Measurements from ENCODE around the gene TNFAIP8. TPM values are rescaled to one million over a fixed set of nuclear protein-coding genes. Genes with fewer than 3 reads are reported as not detected.
A peak's percentile ranks its signal among the peaks of the same experiment; 100 is the strongest.

The TNFAIP8 gene
- total RNA-seq, 2 experiments from 2014 or later, result 106 to 114 TPM

GRCh38 chr5:119371146-119371545 is 15.3 kb downstream of the TNFAIP8 start:
- Mint-ChIP-seq H3K36me3 (ENCODE audit: low read depth) (peaks cover 63% of the 10 kb centered on the region), H3K4me3 (no peak overlapping the region), H3K4me1 (ENCODE audit: low read depth) (peaks cover 74% of the 10 kb centered on the region), H3K9me3 (no peaks in the 10 kb centered on the region), H3K27ac (peak overlapping the region; percentile 83), H3K27me3 (no peaks in the 10 kb centered on the region)
- intact Hi-C loops (cut with DNase I, micrococcal nuclease), result loop anchor here in 1 of 2 experiments (1.0 kb wide), 1 partner anchor 26 kb away; no protein-coding TSS in a partner anchor
- POLR2A ChIA-PET, result interaction anchor here (1.4 to 1.5 kb wide), 2 partner anchors 8 to 31 kb away, joined by 3 to 5 read pairs; no protein-coding TSS in a partner anchor
- Histone ChIP-seq H3K9me3 (ENCODE audit: control insufficient read depth in 1 of 2, insufficient read depth in 1 of 2, low read length in 2 of 2) (peaks cover 0 to 6% of the 10 kb centered on the region in 2 experiments), H3K27ac (ENCODE audit: low read depth in 1 of 2, low read length in 2 of 2) (no peak overlapping the region), H3K4me1 (ENCODE audit: insufficient read depth, low read length) (peaks cover 32% of the 10 kb centered on the region), H3K27me3 (ENCODE audit: control insufficient read depth in 1 of 2, insufficient read depth in 2 of 2, low read length in 2 of 2) (no peaks in the 10 kb centered on the region), H3K4me3 (ENCODE audit: low read length) (no peak overlapping the region), H3K36me3 (ENCODE audit: insufficient read depth, low read length) (peaks cover 32% of the 10 kb centered on the region)
- DNase-seq, result no peak
- ATAC-seq (ENCODE audit: poor library complexity), result no peak
- CTCF ChIA-PET, result interaction anchor here (1.3 to 1.8 kb wide), 3 partner anchors 14 to 56 kb away, joined by 3 to 6 read pairs (median 6); no protein-coding TSS in a partner anchor
- TF ChIP-seq CTCF (IDR thresholded peaks at IDR 0.05), result no peak

GRCh38 chr5:119373449-119373858 is 17.6 kb downstream of the TNFAIP8 start:
- intact Hi-C loops (cut with DNase I, micrococcal nuclease), result no loop called here
- TF ChIP-seq CTCF (IDR thresholded peaks at IDR 0.05), result no peak

GRCh38 chr5:119374901-119375300 is 19.1 kb downstream of the TNFAIP8 start:
- TF ChIP-seq CTCF (IDR thresholded peaks at IDR 0.05), result no peak
- Histone ChIP-seq H3K27me3 (ENCODE audit: control insufficient read depth in 1 of 2, insufficient read depth in 2 of 2, low read length in 2 of 2) (no peaks in the 10 kb centered on the region), H3K4me1 (ENCODE audit: insufficient read depth, low read length) (peaks cover 31% of the 10 kb centered on the region), H3K27ac (ENCODE audit: low read depth in 1 of 2, low read length in 2 of 2) (no peak overlapping the region), H3K4me3 (ENCODE audit: low read length) (no peak overlapping the region), H3K9me3 (ENCODE audit: control insufficient read depth in 1 of 2, insufficient read depth in 1 of 2, low read length in 2 of 2) (peaks cover 0 to 6% of the 10 kb centered on the region in 2 experiments), H3K36me3 (ENCODE audit: insufficient read depth, low read length) (peaks cover 24% of the 10 kb centered on the region)
- Mint-ChIP-seq H3K27me3 (no peaks in the 10 kb centered on the region), H3K4me1 (ENCODE audit: low read depth) (peaks cover 73% of the 10 kb centered on the region), H3K4me3 (no peak overlapping the region), H3K27ac (peak overlapping the region; percentile 75), H3K36me3 (ENCODE audit: low read depth) (peaks cover 63% of the 10 kb centered on the region), H3K9me3 (no peaks in the 10 kb centered on the region)
- intact Hi-C loops (cut with DNase I, micrococcal nuclease), result no loop called here
- POLR2A ChIA-PET, result interaction anchor here (1.1 to 2.2 kb wide), 3 partner anchors 8 to 34 kb away, joined by 3 to 5 read pairs (median 4); no protein-coding TSS in a partner anchor
- DNase-seq, result no peak
- ATAC-seq (ENCODE audit: poor library complexity), result no peak
- CTCF ChIA-PET, result interaction anchor here (0.7 to 1.4 kb wide), 4 partner anchors 10 to 107 kb away, joined by 3 read pairs; no protein-coding TSS in a partner anchor

More at GRCh38 chr5:119373449-119373858, 17.6 kb downstream of the TNFAIP8 start:
- Mint-ChIP-seq H3K9me3 (no peaks in the 10 kb centered on the region), H3K4me3 (no peak overlapping the region), H3K4me1 (ENCODE audit: low read depth) (peaks cover 73% of the 10 kb centered on the region), H3K27me3 (no peaks in the 10 kb centered on the region), H3K36me3 (ENCODE audit: low read depth) (peaks cover 64% of the 10 kb centered on the region), H3K27ac (peak overlapping the region; percentile 64)
- no peak overlapping the region for H3K4me3 ChIP-seq (ENCODE audit: low read length)
- DNase-seq (no peak), ATAC-seq (ENCODE audit: poor library complexity) (no peak)
- CTCF ChIA-PET, result interaction anchor here (0.8 to 2.5 kb wide), 3 partner anchors 19 to 37 kb away, joined by 3 to 8 read pairs (median 4); no protein-coding TSS in a partner anchor
- no peak overlapping the region for H3K27ac ChIP-seq (ENCODE audit: low read depth in 1 of 2, low read length in 2 of 2)
- peaks cover 0 to 6% of the 10 kb centered on the region in 2 experiments for H3K9me3 ChIP-seq (ENCODE audit: control insufficient read depth in 1 of 2, insufficient read depth in 1 of 2, low read length in 2 of 2)
- POLR2A ChIA-PET, result interaction anchor here (0.6 to 1.6 kb wide), 4 partner anchors 15 to 138 kb away, joined by 3 to 4 read pairs (median 3); no protein-coding TSS in a partner anchor
- H3K27me3 ChIP-seq (ENCODE audit: control insufficient read depth in 1 of 2, insufficient read depth in 2 of 2, low read length in 2 of 2), result no peaks in the 10 kb centered on the region
- peaks cover 32% of the 10 kb centered on the region for H3K4me1 ChIP-seq (ENCODE audit: insufficient read depth, low read length)
- peaks cover 24% of the 10 kb centered on the region for H3K36me3 ChIP-seq (ENCODE audit: insufficient read depth, low read length)

Measured in CD4-positive, alpha-beta T cell (primary cell).